Suppressor macrophage treated with lipopolysaccharide for 4 hours (primary cell): ENCODE results near the gene PPFIA4.

Source experiments
- DNase-seq: peaks from one replicate; pipeline ENCODE4 v3.0.0-alpha.2; 2020

PPFIA4 gene

GRCh38 chr1:203060115-203060514 lies 33.8 kb downstream of the PPFIA4 start:
- DNase-seq = no peak

- DNase-seq = no peak
These were observed 37.0 kb downstream of the PPFIA4 start for GRCh38 chr1:203063287-203063686.

- no peak for DNase-seq
These were observed 38.9 kb downstream of the PPFIA4 start for GRCh38 chr1:203065191-203065590.

- DNase-seq = no peak
These were observed 39.7 kb downstream of the PPFIA4 start for GRCh38 chr1:203065986-203066385.

- no peak for DNase-seq
These were observed 40.7 kb downstream of the PPFIA4 start for GRCh38 chr1:203066965-203067364.

GRCh38 chr1:203069030-203069747 lies 42.9 kb downstream of the PPFIA4 start:
- DNase-seq = peak; percentile 58

- no peak for DNase-seq
These were observed 45.8 kb downstream of the PPFIA4 start for GRCh38 chr1:203072002-203072602.

- DNase-seq = no peak
These were observed 46.6 kb downstream of the PPFIA4 start for GRCh38 chr1:203072911-203073310.

- DNase-seq = no peak
These were observed 47.2 kb downstream of the PPFIA4 start for GRCh38 chr1:203073469-203073868.

- no peak for DNase-seq
These were observed 48.3 kb downstream of the PPFIA4 start for GRCh38 chr1:203074610-203075009.

- peak; percentile 44 for DNase-seq
These were observed 49.1 kb downstream of the PPFIA4 start for GRCh38 chr1:203075236-203076030.

- DNase-seq = peak; percentile 53
These were observed 49.8 kb downstream of the PPFIA4 start for GRCh38 chr1:203076031-203076511.

GRCh38 chr1:203077367-203077766 lies 51.1 kb downstream of the PPFIA4 start:
- no peak for DNase-seq

- no peak for DNase-seq
These were observed 51.7 kb downstream of the PPFIA4 start for GRCh38 chr1:203077956-203078355.

GRCh38 chr1:203078478-203078877 lies 52.2 kb downstream of the PPFIA4 start:
- no peak for DNase-seq

- DNase-seq = no peak
These were observed 54.2 kb downstream of the PPFIA4 start for GRCh38 chr1:203080456-203080855.

GRCh38 chr1:203081465-203082230 lies 55.4 kb downstream of the PPFIA4 start:
- no peak for DNase-seq

GRCh38 chr1:203082231-203082505 lies 55.9 kb downstream of the PPFIA4 start:
- DNase-seq = no peak

- no peak for DNase-seq
These were observed 56.5 kb downstream of the PPFIA4 start for GRCh38 chr1:203082571-203083462.

GRCh38 chr1:203083463-203083921 lies 57.2 kb downstream of the PPFIA4 start:
- DNase-seq = no peak

- peak; percentile 34 for DNase-seq
These were observed 58.6 kb downstream of the PPFIA4 start for GRCh38 chr1:203084588-203085527.
